Neuron (in vitro differentiated cells): ENCODE results near the gene CD247.

Experiments used
- H2AFZ ChIP-seq: one replicate; pipeline ENCODE4 v1.6.1; 2013; ENCODE audit warnings: low read depth, mild to moderate bottlenecking, inconsistent platforms, low read length, moderate library complexity
- H3K27me3 ChIP-seq: one replicate; pipeline ENCODE4 v1.6.1; 2013; ENCODE audit warnings: low read length; ENCODE audit not compliant: insufficient read depth
- H3K36me3 ChIP-seq: one replicate; pipeline ENCODE4 v1.6.1; 2013; ENCODE audit warnings: low read length; ENCODE audit not compliant: insufficient read depth
- H3K4me1 ChIP-seq: one replicate; pipeline ENCODE4 v1.6.1; 2013; ENCODE audit warnings: low read length; ENCODE audit not compliant: insufficient read depth
- H3K4me3 ChIP-seq: 2 replicates; pipeline ENCODE4 v1.5.1; 2013; ENCODE audit warnings: mild to moderate bottlenecking, low read length, moderate library complexity
- H3K9me3 ChIP-seq: one replicate; pipeline ENCODE4 v1.6.1; 2013; ENCODE audit warnings: low read length

Gene CD247

DNA sequence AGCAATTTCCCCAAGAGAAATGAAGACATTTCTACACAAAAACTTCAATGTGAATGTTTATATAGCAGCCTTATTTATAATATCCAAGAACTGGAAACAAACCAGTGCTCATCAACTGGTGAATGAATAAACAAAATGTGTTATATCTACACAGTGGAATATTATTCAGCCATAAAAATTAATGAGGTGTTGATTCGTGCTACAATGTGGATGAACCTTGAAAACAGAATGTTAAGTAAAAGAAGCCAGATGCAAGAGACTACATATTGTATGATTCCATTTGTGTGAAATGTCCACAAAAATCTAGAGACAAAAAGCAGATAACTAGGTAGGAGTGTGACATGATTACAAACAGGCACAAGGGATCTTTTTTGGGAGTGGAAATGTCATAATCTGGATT lies 110.0 kb downstream of the CD247 start:
- Histone ChIP-seq H2AFZ (no peak overlapping the region), H3K4me1 (peaks cover 13% of the 10 kb centered on the region), H3K9me3 (no peaks in the 10 kb centered on the region), H3K27me3 (no peaks in the 10 kb centered on the region), H3K36me3 (peaks cover 43% of the 10 kb centered on the region), H3K4me3 (no peak overlapping the region)

DNA sequence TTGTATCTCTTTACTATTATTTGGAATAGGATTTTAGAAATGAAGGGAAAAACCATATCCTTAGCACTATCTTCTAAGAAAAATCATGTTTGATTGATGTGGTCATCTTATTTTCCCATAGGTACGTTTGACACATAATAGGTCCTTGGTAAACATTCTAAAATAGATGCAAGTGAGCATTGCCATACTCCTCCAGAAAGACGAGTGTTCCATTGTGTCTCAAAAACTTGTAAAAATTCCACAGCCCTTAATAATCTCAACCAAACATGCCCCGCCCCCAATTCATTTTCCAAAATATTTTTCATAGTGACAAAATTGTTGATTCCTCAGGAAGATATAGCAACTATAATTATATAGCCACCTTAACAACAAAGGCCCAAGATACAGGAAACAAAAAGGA lies 113.4 kb downstream of the CD247 start:
- Histone ChIP-seq H3K4me1 (peaks cover 14% of the 10 kb centered on the region), H3K4me3 (no peak overlapping the region), H3K36me3 (peaks cover 42% of the 10 kb centered on the region), H3K27me3 (no peaks in the 10 kb centered on the region), H2AFZ (no peak overlapping the region), H3K9me3 (no peaks in the 10 kb centered on the region)

- no peaks in the 10 kb centered on the region for H3K9me3 ChIP-seq
- peaks cover 14% of the 10 kb centered on the region for H3K4me1 ChIP-seq
- H3K36me3 ChIP-seq = peaks cover 43% of the 10 kb centered on the region
- H3K27me3 ChIP-seq = no peaks in the 10 kb centered on the region
- no peak overlapping the region for H2AFZ ChIP-seq
- no peak overlapping the region for H3K4me3 ChIP-seq
These were observed 114.0 kb downstream of the CD247 start for GRCh38 chr1:167404161-167404888.

DNA sequence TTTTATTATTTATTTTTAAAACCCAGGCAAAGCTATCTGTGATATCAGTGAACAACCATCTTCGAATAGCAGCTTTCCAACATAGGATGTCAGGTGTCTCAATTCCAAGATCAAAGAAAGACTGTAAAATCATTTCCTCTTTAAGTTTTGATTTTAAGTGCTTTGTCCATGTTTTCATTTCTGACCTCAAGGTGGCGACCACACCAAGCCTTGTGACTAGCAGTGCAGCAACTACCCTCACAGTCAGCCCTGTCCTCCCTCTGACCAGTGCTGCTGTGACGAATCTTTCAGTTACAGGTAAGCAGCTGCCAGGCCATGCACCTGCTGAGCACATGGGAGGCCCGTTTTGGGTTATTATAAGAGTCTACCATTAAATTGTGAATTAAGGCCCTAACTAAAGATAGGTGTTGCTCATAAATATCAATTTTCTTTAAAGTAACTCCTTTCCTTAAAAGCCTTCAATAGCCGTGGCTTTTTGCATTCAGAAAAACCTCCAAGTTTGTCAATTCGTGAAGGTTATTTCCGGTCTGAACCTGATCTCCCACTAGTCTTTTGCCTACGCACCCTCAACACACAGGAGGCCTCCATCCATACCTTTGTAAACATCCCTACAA lies 117.0 kb downstream of the CD247 start:
- Histone ChIP-seq H3K9me3 (no peaks in the 10 kb centered on the region), H2AFZ (no peak overlapping the region), H3K4me3 (no peak overlapping the region), H3K27me3 (no peaks in the 10 kb centered on the region), H3K36me3 (peaks cover 53% of the 10 kb centered on the region), H3K4me1 (peaks cover 14% of the 10 kb centered on the region)

GRCh38 chr1:167400359-167400953 lies 117.9 kb downstream of the CD247 start:
- Histone ChIP-seq H3K4me1 (peaks cover 14% of the 10 kb centered on the region), H3K36me3 (peaks cover 50% of the 10 kb centered on the region)

DNA sequence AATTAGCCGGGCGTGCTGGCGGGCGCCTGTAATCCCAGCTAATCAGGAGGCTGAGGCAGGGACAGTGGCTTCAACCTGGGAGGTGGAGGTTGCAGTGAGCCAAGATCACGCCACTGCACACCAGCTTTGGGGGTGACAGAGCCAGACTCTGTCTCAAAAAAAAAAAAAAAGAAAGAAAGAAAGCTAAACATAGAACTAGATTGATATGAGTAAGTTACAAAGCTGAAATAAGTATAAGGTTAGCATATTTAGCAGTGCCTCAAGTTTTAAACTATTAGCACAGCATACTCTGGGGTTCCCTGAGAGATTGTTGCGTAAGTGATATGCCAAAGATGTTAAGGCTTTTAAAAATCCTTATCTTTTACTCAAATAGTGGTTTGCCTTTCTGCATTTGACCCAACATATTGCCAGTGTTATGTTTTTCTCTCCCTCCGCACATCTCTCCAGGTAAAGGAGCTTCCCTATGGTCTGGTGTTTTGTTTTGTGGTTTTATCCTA lies 126.1 kb downstream of the CD247 start:
- Histone ChIP-seq H3K27me3 (no peaks in the 10 kb centered on the region), H3K36me3 (peaks cover 39% of the 10 kb centered on the region), H2AFZ (no peak overlapping the region), H3K4me3 (no peak overlapping the region), H3K4me1 (no peaks in the 10 kb centered on the region), H3K9me3 (no peaks in the 10 kb centered on the region)

More at GRCh38 chr1:167400359-167400953, 117.9 kb downstream of the CD247 start:
- no peaks in the 10 kb centered on the region for H3K9me3 ChIP-seq
- no peak overlapping the region for H3K4me3 ChIP-seq
- H2AFZ ChIP-seq = no peak overlapping the region
- H3K27me3 ChIP-seq = no peaks in the 10 kb centered on the region

GRCh38 chr1:167388976-167389375 lies 129.4 kb downstream of the CD247 start:
- H3K9me3 ChIP-seq = no peaks in the 10 kb centered on the region
- no peak overlapping the region for H2AFZ ChIP-seq
- H3K4me1 ChIP-seq = no peaks in the 10 kb centered on the region
- H3K4me3 ChIP-seq = no peak overlapping the region
- H3K27me3 ChIP-seq = no peaks in the 10 kb centered on the region
- peaks cover 60% of the 10 kb centered on the region for H3K36me3 ChIP-seq

GRCh38 chr1:167387251-167387910 lies 130.9 kb downstream of the CD247 start:
- H3K27me3 ChIP-seq = no peaks in the 10 kb centered on the region

More at GRCh38 chr1:167387251-167387910, 130.9 kb downstream of the CD247 start:
- no peaks in the 10 kb centered on the region for H3K4me1 ChIP-seq
- H2AFZ ChIP-seq = no peak overlapping the region
- peaks cover 65% of the 10 kb centered on the region for H3K36me3 ChIP-seq
- H3K4me3 ChIP-seq = no peak overlapping the region
- no peaks in the 10 kb centered on the region for H3K9me3 ChIP-seq
